ENCODE results near the gene WDR37. TPM values are rescaled to one million over a fixed set of nuclear protein-coding genes. Genes with fewer than 3 reads are reported as not detected.

Gene WDR37
- total and polyA plus RNA-seq, 2 donors (not counting 1 experiment from before 2014, with no cell fraction given): 17.3 to 33.2 TPM

- POLR2A ChIA-PET: no interaction called here
- H3K36me3 ChIP-seq (replicated peaks in 1 of 2; ENCODE audit: control extremely low read depth in 1 of 2, control insufficient read depth in 1 of 2, extremely low read depth in 1 of 2, insufficient read depth in 2 of 2, low read length in 1 of 2): no peaks in the 10 kb centered on the region
- H3K4me3 Mint-ChIP-seq: no peak overlapping the region
Observed at GRCh38 chr10:1175956-1176565, 119.9 kb downstream of the WDR37 start.

GRCh38 chr10:1177936-1178335 is 121.8 kb downstream of the WDR37 start:
- Histone ChIP-seq H3K4me3 (ENCODE audit: control extremely low read depth in 1 of 5, extremely low read depth in 1 of 5, insufficient read depth in 1 of 5, low read depth in 2 of 5, low read length in 4 of 5) (no peak overlapping the region), H3K79me2 (ENCODE audit: control insufficient read depth, insufficient read depth, low read length) (no peaks in the 10 kb centered on the region), H3K4me2 (replicated peaks; ENCODE audit: low read depth, low read length, poor library complexity, severe bottlenecking) (no peak overlapping the region), H3K36me3 (replicated peaks in 1 of 2; ENCODE audit: control extremely low read depth in 1 of 2, control insufficient read depth in 1 of 2, extremely low read depth in 1 of 2, insufficient read depth in 2 of 2, low read length in 1 of 2) (no peaks in the 10 kb centered on the region), H3K9me3 (ENCODE audit: control extremely low read depth in 1 of 3, control insufficient read depth in 2 of 3, insufficient read depth in 1 of 3, low read length in 2 of 3) (no peaks in the 10 kb centered on the region), H3K27ac (ENCODE audit: low read length in 2 of 2) (no peak overlapping the region), H3K4me1 (ENCODE audit: control insufficient read depth in 2 of 2, insufficient read depth in 2 of 2, low read length in 2 of 2) (no peaks in the 10 kb centered on the region), H3K27me3 (replicated peaks in 1 of 4; ENCODE audit: control extremely low read depth in 1 of 4, control insufficient read depth in 3 of 4, insufficient read depth in 4 of 4, low read length in 3 of 4) (no peaks in the 10 kb centered on the region), H2AFZ (ENCODE audit: insufficient read depth, low read depth, low read length, poor library complexity, severe bottlenecking) (no peak overlapping the region), H4K20me1 (ENCODE audit: control insufficient read depth, insufficient read depth, low read length, poor library complexity, severe bottlenecking) (no peaks in the 10 kb centered on the region), H3K9ac (ENCODE audit: low read length) (no peak overlapping the region)
- no peak overlapping the region for H3K27ac Mint-ChIP-seq
- CTCF ChIA-PET: no interaction called here
- H3K27me3 Mint-ChIP-seq: peaks cover 9% of the 10 kb centered on the region
- H3K9me3 Mint-ChIP-seq (ENCODE audit: insufficient read depth): no peaks in the 10 kb centered on the region
- no peak for DNase-seq
- 83% methylated on average over 5 of the region's 9 CpGs for WGBS (ENCODE audit: insufficient coverage)
- no peak for ATAC-seq (ENCODE audit: low read depth)
- no peak overlapping the region for H3K4me3 Mint-ChIP-seq
- POLR2A ChIA-PET: no interaction called here
- TF ChIP-seq CTCF (IDR thresholded peaks at IDR 0.05) (no peak), EZH2 (IDR thresholded peaks at IDR 0.05; ENCODE audit: borderline replicate concordance, insufficient read depth, low read depth, low read length, poor library complexity, severe bottlenecking) (no peak)
- intact Hi-C loops (cut with micrococcal nuclease): no loop called here
- no peaks in the 10 kb centered on the region for H3K4me1 Mint-ChIP-seq

More at GRCh38 chr10:1175956-1176565, 119.9 kb downstream of the WDR37 start:
- H3K4me1 ChIP-seq (ENCODE audit: control insufficient read depth in 2 of 2, insufficient read depth in 2 of 2, low read length in 2 of 2): no peaks in the 10 kb centered on the region
- CTCF ChIA-PET: no interaction called here
- WGBS (ENCODE audit: insufficient coverage): 90% methylated on average over 20 of the region's 23 CpGs
- H3K9me3 ChIP-seq (ENCODE audit: control extremely low read depth in 1 of 3, control insufficient read depth in 2 of 3, insufficient read depth in 1 of 3, low read length in 2 of 3): peaks cover 0 to under 1% (median 0%) of the 10 kb centered on the region in 3 donors
- intact Hi-C loops (cut with micrococcal nuclease): no loop called here
- no peaks in the 10 kb centered on the region for H3K27me3 ChIP-seq (replicated peaks in 1 of 4; ENCODE audit: control extremely low read depth in 1 of 4, control insufficient read depth in 3 of 4, insufficient read depth in 4 of 4, low read length in 3 of 4)
- peaks cover 6% of the 10 kb centered on the region for H3K27me3 Mint-ChIP-seq
- no peak overlapping the region for H3K4me2 ChIP-seq (replicated peaks; ENCODE audit: low read depth, low read length, poor library complexity, severe bottlenecking)
- H3K4me1 Mint-ChIP-seq: no peaks in the 10 kb centered on the region
- TF ChIP-seq EZH2 (IDR thresholded peaks at IDR 0.05; ENCODE audit: borderline replicate concordance, insufficient read depth, low read depth, low read length, poor library complexity, severe bottlenecking) (no peak), CTCF (IDR thresholded peaks at IDR 0.05) (no peak)
- no peak overlapping the region for H3K27ac ChIP-seq (ENCODE audit: low read length in 2 of 2)
- no peak overlapping the region for H3K27ac Mint-ChIP-seq
- no peak overlapping the region for H3K9ac ChIP-seq (ENCODE audit: low read length)
- H3K4me3 ChIP-seq (ENCODE audit: control extremely low read depth in 1 of 5, extremely low read depth in 1 of 5, insufficient read depth in 1 of 5, low read depth in 2 of 5, low read length in 4 of 5): no peak overlapping the region
- no peak overlapping the region for H2AFZ ChIP-seq (ENCODE audit: insufficient read depth, low read depth, low read length, poor library complexity, severe bottlenecking)
- no peaks in the 10 kb centered on the region for H3K79me2 ChIP-seq (ENCODE audit: control insufficient read depth, insufficient read depth, low read length)
- H3K9me3 Mint-ChIP-seq (ENCODE audit: insufficient read depth): no peaks in the 10 kb centered on the region
- H4K20me1 ChIP-seq (ENCODE audit: control insufficient read depth, insufficient read depth, low read length, poor library complexity, severe bottlenecking): no peaks in the 10 kb centered on the region
- DNase-seq: no peak
- ATAC-seq (ENCODE audit: low read depth): no peak

Data from B cell (primary cell).